HepG2 (cell line): ENCODE data around the gene ARPIN. TPM values are rescaled to one million over a fixed set of nuclear protein-coding genes. Genes with fewer than 3 reads are reported as not detected.

ENCODE experiments used
- MEIS1 ChIP-seq: sonication (generic); formaldehyde crosslinking; IDR thresholded peaks from 2 replicates; pipeline ENCODE4 v1.9.0; 2021; ENCODE audit warnings: mild to moderate bottlenecking, missing genetic modification reagents, moderate library complexity, borderline replicate concordance
- MEIS2 ChIP-seq: sonication (generic); formaldehyde crosslinking; IDR thresholded peaks from 2 replicates; pipeline ENCODE4 v1.9.0; 2021; ENCODE audit warnings: mild to moderate bottlenecking, missing genetic modification reagents
- MTA1 ChIP-seq: sonication (generic); formaldehyde crosslinking; IDR thresholded peaks from 2 replicates; pipeline ENCODE4 v1.4.0; 2020; ENCODE audit warnings: missing genetic modification reagents, mild to moderate bottlenecking, borderline replicate concordance
- PITX1 ChIP-seq: sonication (generic); formaldehyde crosslinking; IDR thresholded peaks from 2 replicates; pipeline ENCODE4 v1.5.1; 2020; ENCODE audit warnings: mild to moderate bottlenecking, missing genetic modification reagents
- RNF2 ChIP-seq: fragments of 450-650 bp; conservative IDR thresholded peaks from 2 replicates; pipeline ENCODE4 v1.6.1; 2016; ENCODE audit warnings: low read depth
- SOX5 ChIP-seq: IDR thresholded peaks from 2 replicates; pipeline ENCODE4 v1.6.1; 2016; ENCODE audit warnings: borderline replicate concordance
- ZFX ChIP-seq: sonication (generic); formaldehyde crosslinking; IDR thresholded peaks from 2 replicates; pipeline ENCODE4 v1.4.0; 2020; ENCODE audit warnings: mild to moderate bottlenecking, low read depth, missing genetic modification reagents, moderate library complexity
- ZNF20 ChIP-seq: sonication (generic); formaldehyde crosslinking; IDR thresholded peaks from 2 replicates; pipeline ENCODE4 v1.4.0; 2020; ENCODE audit warnings: mild to moderate bottlenecking, moderate library complexity, missing genetic modification reagents
- ZNF367 ChIP-seq: sonication (generic); formaldehyde crosslinking; IDR thresholded peaks from 2 replicates; pipeline ENCODE4 v1.4.0; 2020; ENCODE audit warnings: missing genetic modification reagents, borderline replicate concordance
- ZNF432 ChIP-seq: sonication (generic); formaldehyde crosslinking; IDR thresholded peaks from 2 replicates; pipeline ENCODE4 v1.5.0; 2020; ENCODE audit warnings: missing genetic modification reagents, mild to moderate bottlenecking, borderline replicate concordance
- ZNF761 ChIP-seq: sonication (generic); formaldehyde crosslinking; conservative IDR thresholded peaks from 2 replicates; pipeline ENCODE4 v1.4.0; 2020; ENCODE audit warnings: mild to moderate bottlenecking, missing genetic modification reagents
- ZNF790 ChIP-seq: sonication (generic); formaldehyde crosslinking; IDR thresholded peaks from 2 replicates; pipeline ENCODE4 v1.8.0; 2022; ENCODE audit warnings: missing genetic modification reagents, mild to moderate bottlenecking, borderline replicate concordance
- ZSCAN25 ChIP-seq: sonication (generic); formaldehyde crosslinking; IDR thresholded peaks from 2 replicates; pipeline ENCODE4 v1.8.0; 2022; ENCODE audit warnings: mild to moderate bottlenecking, missing genetic modification reagents
- polyA plus RNA-seq, 8 experiments: library from polyadenylated mRNA; depleted of rRNA in 3 of 8; stranded (reverse) in 7 of 8; unstranded in 1 of 8; fragments of >200 nt; fragmentation: Illumina TruSeq in 4 of 8; extraction: Trizol in 4 of 8; gene quantifications; 2 replicates each; pipeline versions ENCODE4 v1.2.1 to v1.2.3, GENCODE V29; 2011 to 2016; ENCODE audit warnings: low read depth in 4 of 8, missing spikeins in 1 of 8, mixed read lengths in 1 of 8; ENCODE audit not compliant: insufficient read depth in 1 of 8
- total RNA-seq, 5 experiments: library from RNA; depleted of rRNA; stranded (reverse); fragments of >200 nt; fragmentation: Illumina TruSeq; extraction: Trizol; gene quantifications; 2 replicates each; pipeline ENCODE4 v1.2.3, GENCODE V29; 2016; ENCODE audit warnings: low read depth in 1 of 5
- TF ChIP-seq, protein P1 (sequence below): sonication (generic); formaldehyde crosslinking; IDR thresholded peaks from 2 replicates; pipeline ENCODE4 v1.5.0; 2020; ENCODE audit warnings: mild to moderate bottlenecking, missing genetic modification reagents
- TF ChIP-seq, protein P2 (sequence below): sonication (generic); formaldehyde crosslinking; IDR thresholded peaks from 2 replicates; pipeline ENCODE4 v1.8.0; 2022; ENCODE audit warnings: missing genetic modification reagents, mild to moderate bottlenecking, borderline replicate concordance
- TF ChIP-seq, protein P3 (sequence below): sonication (generic); formaldehyde crosslinking; conservative IDR thresholded peaks from 2 replicates; pipeline ENCODE4 v1.4.0; 2020; ENCODE audit warnings: missing genetic modification reagents
- TF ChIP-seq, protein P4 (sequence below): sonication (generic); formaldehyde crosslinking; IDR thresholded peaks from 2 replicates; pipeline ENCODE4 v1.9.0; 2022; ENCODE audit warnings: missing genetic modification reagents, mild to moderate bottlenecking, borderline replicate concordance
- TF ChIP-seq, protein P5 (sequence below): sonication (generic); formaldehyde crosslinking; IDR thresholded peaks from 2 replicates; pipeline ENCODE4 v1.4.0; 2020; ENCODE audit warnings: mild to moderate bottlenecking, missing genetic modification reagents
- TF ChIP-seq, protein P6 (sequence below): sonication (generic); formaldehyde crosslinking; conservative IDR thresholded peaks from 2 replicates; pipeline ENCODE4 v1.8.1; 2023; ENCODE audit warnings: missing genetic modification reagents

Gene ARPIN
- total and polyA plus RNA-seq, 2 of the 13 experiments (the other 11 are each of a cell fraction or from before 2014, with no cell fraction given): 2.8 to 5.0 TPM

DNA sequence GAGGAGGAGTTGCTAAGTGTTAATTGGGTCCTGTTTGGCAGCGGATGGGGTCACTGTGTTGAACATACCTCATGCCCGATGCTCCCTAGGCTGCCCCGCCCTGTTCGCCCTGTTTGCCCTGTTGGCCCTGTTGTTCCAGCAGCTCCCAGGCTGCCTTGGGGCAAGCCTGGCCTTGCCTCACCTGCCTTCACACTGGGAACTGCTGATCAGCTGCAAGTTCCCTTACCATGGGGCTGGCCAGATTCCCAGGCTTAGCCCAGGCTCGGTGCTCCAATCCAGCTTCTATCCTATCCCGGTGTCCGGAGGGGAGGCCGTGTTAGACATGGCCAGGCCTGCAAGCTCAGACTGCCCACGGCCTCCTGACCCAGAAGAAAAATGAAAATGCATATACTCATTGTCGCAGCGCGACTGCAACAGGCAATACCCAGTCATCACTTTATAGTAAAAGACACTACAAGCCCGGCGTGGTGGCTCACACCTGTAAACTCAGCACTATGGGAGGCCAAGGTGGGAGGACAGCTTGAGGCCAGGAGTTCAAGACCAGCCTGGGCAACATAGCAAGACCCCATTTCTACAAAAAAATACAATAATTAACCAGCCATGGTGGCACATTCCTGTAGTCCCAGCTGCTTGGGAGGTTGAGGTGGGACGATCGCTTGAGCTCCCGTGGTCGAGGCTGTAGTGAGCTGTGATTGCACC lies 45.5 kb upstream of the ARPIN start (continued):
- TF ChIP-seq, protein P1, sequence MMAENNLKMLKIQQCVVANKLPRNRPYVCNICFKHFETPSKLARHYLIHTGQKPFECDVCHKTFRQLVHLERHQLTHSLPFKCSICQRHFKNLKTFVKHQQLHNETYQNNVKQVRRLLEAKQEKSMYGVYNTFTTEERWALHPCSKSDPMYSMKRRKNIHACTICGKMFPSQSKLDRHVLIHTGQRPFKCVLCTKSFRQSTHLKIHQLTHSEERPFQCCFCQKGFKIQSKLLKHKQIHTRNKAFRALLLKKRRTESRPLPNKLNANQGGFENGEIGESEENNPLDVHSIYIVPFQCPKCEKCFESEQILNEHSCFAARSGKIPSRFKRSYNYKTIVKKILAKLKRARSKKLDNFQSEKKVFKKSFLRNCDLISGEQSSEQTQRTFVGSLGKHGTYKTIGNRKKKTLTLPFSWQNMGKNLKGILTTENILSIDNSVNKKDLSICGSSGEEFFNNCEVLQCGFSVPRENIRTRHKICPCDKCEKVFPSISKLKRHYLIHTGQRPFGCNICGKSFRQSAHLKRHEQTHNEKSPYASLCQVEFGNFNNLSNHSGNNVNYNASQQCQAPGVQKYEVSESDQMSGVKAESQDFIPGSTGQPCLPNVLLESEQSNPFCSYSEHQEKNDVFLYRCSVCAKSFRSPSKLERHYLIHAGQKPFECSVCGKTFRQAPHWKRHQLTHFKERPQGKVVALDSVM: peak; percentile 53
- TF ChIP-seq ZFX (peak; percentile 72), MEIS2 (CRISPR knock-in tag) (no peak), ZNF761 (CRISPR knock-in tag) (no peak), MEIS1 (no peak), PITX1 (CRISPR knock-in tag) (peak; percentile 11; the same call in 1 of the 2 replicates), RNF2 (no peak), MTA1 (peak; percentile 36; the same call in 1 of the 2 replicates), ZNF790 (CRISPR knock-in tag) (no peak), SOX5 (CRISPR knock-in tag) (no peak), ZNF367 (CRISPR knock-in tag) (no peak), ZNF20 (CRISPR knock-in tag) (no peak), ZSCAN25 (CRISPR knock-in tag) (no peak), ZNF432 (CRISPR knock-in tag) (no peak)
- TF ChIP-seq, protein P2, sequence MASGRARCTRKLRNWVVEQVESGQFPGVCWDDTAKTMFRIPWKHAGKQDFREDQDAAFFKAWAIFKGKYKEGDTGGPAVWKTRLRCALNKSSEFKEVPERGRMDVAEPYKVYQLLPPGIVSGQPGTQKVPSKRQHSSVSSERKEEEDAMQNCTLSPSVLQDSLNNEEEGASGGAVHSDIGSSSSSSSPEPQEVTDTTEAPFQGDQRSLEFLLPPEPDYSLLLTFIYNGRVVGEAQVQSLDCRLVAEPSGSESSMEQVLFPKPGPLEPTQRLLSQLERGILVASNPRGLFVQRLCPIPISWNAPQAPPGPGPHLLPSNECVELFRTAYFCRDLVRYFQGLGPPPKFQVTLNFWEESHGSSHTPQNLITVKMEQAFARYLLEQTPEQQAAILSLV: no peak
- TF ChIP-seq, protein P3, sequence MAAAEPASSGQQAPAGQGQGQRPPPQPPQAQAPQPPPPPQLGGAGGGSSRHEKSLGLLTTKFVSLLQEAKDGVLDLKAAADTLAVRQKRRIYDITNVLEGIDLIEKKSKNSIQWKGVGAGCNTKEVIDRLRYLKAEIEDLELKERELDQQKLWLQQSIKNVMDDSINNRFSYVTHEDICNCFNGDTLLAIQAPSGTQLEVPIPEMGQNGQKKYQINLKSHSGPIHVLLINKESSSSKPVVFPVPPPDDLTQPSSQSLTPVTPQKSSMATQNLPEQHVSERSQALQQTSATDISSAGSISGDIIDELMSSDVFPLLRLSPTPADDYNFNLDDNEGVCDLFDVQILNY (CRISPR knock-in tag): no peak
- TF ChIP-seq, protein P4, sequence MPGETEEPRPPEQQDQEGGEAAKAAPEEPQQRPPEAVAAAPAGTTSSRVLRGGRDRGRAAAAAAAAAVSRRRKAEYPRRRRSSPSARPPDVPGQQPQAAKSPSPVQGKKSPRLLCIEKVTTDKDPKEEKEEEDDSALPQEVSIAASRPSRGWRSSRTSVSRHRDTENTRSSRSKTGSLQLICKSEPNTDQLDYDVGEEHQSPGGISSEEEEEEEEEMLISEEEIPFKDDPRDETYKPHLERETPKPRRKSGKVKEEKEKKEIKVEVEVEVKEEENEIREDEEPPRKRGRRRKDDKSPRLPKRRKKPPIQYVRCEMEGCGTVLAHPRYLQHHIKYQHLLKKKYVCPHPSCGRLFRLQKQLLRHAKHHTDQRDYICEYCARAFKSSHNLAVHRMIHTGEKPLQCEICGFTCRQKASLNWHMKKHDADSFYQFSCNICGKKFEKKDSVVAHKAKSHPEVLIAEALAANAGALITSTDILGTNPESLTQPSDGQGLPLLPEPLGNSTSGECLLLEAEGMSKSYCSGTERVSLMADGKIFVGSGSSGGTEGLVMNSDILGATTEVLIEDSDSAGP (CRISPR knock-in tag): peak; percentile 61; the same call in 1 of the 2 replicates
- TF ChIP-seq, protein P5, sequence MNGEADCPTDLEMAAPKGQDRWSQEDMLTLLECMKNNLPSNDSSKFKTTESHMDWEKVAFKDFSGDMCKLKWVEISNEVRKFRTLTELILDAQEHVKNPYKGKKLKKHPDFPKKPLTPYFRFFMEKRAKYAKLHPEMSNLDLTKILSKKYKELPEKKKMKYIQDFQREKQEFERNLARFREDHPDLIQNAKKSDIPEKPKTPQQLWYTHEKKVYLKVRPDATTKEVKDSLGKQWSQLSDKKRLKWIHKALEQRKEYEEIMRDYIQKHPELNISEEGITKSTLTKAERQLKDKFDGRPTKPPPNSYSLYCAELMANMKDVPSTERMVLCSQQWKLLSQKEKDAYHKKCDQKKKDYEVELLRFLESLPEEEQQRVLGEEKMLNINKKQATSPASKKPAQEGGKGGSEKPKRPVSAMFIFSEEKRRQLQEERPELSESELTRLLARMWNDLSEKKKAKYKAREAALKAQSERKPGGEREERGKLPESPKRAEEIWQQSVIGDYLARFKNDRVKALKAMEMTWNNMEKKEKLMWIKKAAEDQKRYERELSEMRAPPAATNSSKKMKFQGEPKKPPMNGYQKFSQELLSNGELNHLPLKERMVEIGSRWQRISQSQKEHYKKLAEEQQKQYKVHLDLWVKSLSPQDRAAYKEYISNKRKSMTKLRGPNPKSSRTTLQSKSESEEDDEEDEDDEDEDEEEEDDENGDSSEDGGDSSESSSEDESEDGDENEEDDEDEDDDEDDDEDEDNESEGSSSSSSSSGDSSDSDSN (CRISPR knock-in tag): peak; percentile 42; the same call in 1 of the 2 replicates
- TF ChIP-seq, protein P6, sequence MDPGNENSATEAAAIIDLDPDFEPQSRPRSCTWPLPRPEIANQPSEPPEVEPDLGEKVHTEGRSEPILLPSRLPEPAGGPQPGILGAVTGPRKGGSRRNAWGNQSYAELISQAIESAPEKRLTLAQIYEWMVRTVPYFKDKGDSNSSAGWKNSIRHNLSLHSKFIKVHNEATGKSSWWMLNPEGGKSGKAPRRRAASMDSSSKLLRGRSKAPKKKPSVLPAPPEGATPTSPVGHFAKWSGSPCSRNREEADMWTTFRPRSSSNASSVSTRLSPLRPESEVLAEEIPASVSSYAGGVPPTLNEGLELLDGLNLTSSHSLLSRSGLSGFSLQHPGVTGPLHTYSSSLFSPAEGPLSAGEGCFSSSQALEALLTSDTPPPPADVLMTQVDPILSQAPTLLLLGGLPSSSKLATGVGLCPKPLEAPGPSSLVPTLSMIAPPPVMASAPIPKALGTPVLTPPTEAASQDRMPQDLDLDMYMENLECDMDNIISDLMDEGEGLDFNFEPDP (CRISPR knock-in tag): no peak
